GM10266 (cell line): ENCODE measurements around the gene KRTAP10-1.
A peak's percentile ranks its signal among the peaks of the same experiment; 100 is the strongest.

Source experiments
- DNase-seq: peaks from one replicate; pipeline ENCODE4 v3.0.0; 2012; ENCODE audit errors: extremely low spot score
- CTCF ChIP-seq: IDR thresholded peaks from 2 replicates; pipeline ENCODE4 v1.5.1; 2012; ENCODE audit warnings: mild to moderate bottlenecking, low read depth; ENCODE audit not compliant: control insufficient read depth, insufficient read depth; ENCODE audit errors: missing control alignments

The KRTAP10-1 gene

GRCh38 chr21:44510508-44511218, 29.3 kb downstream of the KRTAP10-1 start:
- peak; percentile 87 for TF ChIP-seq CTCF
- peak; percentile 90 for DNase-seq

GRCh38 chr21:44510109-44510507, 29.9 kb downstream of the KRTAP10-1 start:
- DNase-seq = no peak
- no peak for TF ChIP-seq CTCF

- no peak for DNase-seq
- TF ChIP-seq CTCF = peak; percentile 3
Observed at GRCh38 chr21:44509539-44509938, 30.5 kb downstream of the KRTAP10-1 start.

GRCh38 chr21:44508711-44509445, 31.1 kb downstream of the KRTAP10-1 start:
- TF ChIP-seq CTCF = no peak

GRCh38 chr21:44508426-44508710, 31.6 kb downstream of the KRTAP10-1 start:
- TF ChIP-seq CTCF = no peak
- DNase-seq = no peak

More at GRCh38 chr21:44508711-44509445, 31.1 kb downstream of the KRTAP10-1 start:
- DNase-seq = no peak

GRCh38 chr21:44507673-44508425, 32.1 kb downstream of the KRTAP10-1 start:
- no peak for DNase-seq
- no peak for TF ChIP-seq CTCF
